NCI-H446 treated with DMSO at 0.1 percent for 48 hours (cell line): ENCODE measurements around the gene HOOK2.

ENCODE experiments used
- DNase-seq: peaks from one replicate; lab custom pipeline; 2025; lab: John Stamatoyannopoulos, UW

Gene HOOK2

GRCh38 chr19:12793290-12794195 lies 18.2 kb upstream of the HOOK2 start:
- peak; percentile 86 for DNase-seq

- no peak for DNase-seq
Observed at GRCh38 chr19:12792853-12793289, 17.5 kb upstream of the HOOK2 start.

DNA sequence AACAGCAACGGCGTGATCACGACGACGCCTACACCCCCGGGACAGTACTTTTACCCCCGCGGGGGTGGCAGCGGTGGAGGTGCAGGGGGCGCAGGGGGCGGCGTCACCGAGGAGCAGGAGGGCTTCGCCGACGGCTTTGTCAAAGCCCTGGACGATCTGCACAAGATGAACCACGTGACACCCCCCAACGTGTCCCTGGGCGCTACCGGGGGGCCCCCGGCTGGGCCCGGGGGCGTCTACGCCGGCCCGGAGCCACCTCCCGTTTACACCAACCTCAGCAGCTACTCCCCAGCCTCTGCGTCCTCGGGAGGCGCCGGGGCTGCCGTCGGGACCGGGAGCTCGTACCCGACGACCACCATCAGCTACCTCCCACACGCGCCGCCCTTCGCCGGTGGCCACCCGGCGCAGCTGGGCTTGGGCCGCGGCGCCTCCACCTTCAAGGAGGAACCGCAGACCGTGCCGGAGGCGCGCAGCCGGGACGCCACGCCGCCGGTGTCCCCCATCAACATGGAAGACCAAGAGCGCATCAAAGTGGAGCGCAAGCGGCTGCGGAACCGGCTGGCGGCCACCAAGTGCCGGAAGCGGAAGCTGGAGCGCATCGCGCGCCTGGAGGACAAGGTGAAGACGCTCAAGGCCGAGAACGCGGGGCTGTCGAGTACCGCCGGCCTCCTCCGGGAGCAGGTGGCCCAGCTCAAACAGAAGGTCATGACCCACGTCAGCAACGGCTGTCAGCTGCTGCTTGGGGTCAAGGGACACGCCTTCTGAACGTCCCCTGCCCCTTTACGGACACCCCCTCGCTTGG lies 16.9 kb upstream of the HOOK2 start:
- DNase-seq: peak; percentile 54

DNA sequence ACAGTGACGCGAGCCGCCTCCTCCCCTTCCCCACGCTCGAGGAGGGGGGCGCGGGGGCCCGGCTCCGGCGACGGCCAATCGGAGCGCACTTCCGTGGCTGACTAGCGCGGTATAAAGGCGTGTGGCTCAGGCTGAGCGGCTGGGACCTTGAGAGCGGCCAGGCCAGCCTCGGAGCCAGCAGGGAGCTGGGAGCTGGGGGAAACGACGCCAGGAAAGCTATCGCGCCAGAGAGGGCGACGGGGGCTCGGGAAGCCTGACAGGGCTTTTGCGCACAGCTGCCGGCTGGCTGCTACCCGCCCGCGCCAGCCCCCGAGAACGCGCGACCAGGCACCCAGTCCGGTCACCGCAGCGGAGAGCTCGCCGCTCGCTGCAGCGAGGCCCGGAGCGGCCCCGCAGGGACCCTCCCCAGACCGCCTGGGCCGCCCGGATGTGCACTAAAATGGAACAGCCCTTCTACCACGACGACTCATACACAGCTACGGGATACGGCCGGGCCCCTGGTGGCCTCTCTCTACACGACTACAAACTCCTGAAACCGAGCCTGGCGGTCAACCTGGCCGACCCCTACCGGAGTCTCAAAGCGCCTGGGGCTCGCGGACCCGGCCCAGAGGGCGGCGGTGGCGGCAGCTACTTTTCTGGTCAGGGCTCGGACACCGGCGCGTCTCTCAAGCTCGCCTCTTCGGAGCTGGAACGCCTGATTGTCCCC lies 16.1 kb upstream of the HOOK2 start, which contains the start of gene JUNB:
TSS of gene JUNB (plus strand) at position 142 of the 706 bp plus-strand sequence. CDS start at position 428, 286 bp downstream.
- DNase-seq: peak; percentile 92

GRCh38 chr19:12790628-12791344 lies 15.4 kb upstream of the HOOK2 start:
- no peak for DNase-seq

DNA sequence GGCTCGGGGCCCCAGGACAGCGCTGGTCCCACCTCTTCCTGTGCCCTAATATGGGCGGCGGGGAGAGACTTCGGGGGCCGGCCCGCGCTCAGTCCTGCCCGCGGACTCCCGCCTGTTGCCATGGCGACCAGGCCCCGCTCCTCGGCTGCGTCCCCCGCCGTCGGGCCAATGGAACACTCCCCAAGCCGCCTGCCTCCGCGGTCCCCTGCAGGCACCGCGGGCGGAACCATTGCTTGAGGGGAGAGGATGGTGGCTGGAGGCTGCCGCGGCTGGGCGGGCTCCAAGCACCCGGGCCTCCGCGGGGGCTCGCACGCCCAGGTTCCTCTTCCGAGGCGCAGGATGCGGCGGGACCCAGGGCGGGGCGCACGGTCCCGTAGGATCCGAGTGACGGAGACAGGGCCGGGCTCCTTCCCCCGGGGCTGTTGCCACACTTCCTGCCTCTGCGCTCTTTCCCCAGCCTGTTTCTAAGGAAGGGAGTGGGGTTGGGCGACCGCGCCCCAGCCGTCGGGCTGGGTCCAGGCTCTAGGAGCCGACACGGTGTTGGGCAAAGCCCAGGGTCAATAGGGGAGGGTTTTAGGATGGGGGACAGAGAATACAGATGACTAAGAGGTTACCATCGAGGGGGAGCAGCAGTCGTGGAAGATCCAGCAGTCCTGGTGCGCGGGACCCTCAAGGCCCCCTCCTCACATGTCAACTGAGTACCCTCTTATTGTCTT lies 14.7 kb upstream of the HOOK2 start:
- no peak for DNase-seq

GRCh38 chr19:12789098-12789903 lies 13.9 kb upstream of the HOOK2 start:
- DNase-seq: no peak

- no peak for DNase-seq
Observed at GRCh38 chr19:12788682-12789097, 13.3 kb upstream of the HOOK2 start.

DNA sequence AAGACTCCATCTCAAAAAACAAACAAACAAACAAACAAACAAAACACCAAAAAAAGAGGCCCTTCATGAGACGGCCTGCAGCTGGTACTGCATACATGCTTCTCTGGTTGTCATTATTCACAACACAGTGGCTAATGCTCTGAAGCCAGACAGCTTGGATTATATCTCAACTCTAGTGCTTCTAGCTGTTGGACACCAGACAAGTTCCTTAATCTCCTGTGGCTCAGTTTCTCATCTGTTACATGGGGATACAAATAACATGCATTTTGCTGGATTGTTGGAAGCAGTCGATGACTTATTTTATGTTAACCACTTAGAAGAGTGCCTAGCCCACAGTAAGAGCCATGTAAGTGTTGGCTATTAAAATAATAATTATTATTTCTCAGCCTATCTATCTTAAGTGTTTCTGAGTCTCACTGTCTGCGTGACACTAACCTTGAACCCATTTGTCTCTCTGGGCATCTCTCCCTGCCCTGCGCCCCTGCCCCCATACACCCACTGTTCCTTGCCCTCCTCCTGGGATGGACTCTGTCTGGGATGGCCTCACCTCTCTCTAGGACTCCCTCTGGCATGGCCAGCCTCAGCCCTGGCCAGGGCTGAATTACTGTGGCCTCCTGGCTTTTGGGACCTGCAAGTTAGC lies 12.8 kb upstream of the HOOK2 start:
- peak; percentile 9 for DNase-seq

DNA sequence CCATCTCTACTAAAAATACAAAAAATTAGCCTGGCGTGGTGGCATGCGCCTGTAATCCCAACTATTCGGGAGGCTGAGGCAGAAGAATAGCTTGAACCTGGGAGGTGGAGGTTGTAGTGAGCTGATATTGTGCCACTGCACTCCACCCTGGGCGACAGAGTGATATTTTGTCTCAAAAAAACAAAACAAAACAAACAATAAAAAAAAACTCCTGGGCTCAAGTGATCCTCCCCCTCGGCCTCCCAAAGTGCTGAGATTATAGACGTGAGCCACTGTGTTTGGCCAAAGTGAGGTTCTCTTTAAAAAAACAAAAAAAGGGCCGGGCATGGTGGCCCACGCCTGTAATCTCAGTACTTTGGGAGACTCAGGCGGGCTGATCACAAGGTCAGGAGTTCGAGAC lies 12.1 kb upstream of the HOOK2 start:
- no peak for DNase-seq

DNA sequence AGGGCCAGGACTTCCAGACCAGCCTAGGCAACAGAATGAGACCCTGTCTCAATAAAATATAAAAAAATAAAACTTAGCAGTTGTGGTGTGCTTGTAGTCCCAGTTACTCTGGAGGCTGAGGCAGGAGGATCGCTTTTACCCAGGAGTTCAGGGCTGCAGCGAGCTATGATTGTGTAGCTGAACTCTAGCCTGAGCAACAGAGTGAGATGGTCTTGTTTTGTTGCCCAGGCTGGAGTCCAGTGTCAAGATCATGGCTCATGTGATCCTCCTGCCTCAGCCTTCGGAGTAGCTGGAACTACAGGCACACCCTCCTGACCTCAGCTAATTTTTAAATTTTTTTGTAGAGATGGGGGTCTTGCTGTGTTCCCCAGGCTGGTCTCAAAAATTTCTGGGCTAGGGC lies 11.6 kb upstream of the HOOK2 start:
- DNase-seq: no peak

DNA sequence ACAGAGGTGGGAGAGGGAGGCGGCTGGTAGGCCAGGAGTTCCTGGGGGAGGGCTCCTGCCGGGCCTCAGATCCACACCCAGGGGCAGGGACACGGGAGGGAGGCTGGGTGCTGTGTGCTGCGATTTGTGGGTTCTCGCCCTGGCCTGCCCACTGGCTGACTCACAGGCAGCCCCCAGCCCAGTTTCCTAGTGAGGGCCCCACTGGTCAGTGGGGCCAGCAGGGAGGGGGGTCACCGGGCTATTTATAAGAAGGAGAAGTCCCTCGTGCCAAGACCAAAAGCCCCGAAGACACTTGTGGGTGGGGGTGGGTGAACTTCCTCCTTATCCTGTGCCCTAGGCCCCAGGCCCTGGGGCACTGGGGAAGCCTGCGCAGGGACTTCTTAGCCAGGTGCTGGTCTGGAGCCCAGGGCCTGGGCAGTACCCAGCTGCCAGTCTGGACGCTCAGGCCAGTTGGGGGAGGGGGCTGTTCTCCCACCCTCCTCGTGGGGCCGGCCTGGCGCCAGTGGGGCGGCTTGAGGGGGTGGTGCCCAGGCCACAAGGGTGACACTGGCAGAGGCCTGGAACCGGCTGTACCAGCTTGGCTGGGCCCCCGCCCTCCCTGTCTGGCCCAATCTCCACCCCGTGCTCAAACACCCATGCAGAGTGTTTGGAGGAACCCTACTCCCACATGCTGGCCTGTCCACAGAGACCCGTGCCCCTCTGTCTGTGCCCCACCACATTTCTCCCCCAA lies 11.0 kb upstream of the HOOK2 start:
- no peak for DNase-seq

GRCh38 chr19:12785431-12786031 lies 10.2 kb upstream of the HOOK2 start:
- no peak for DNase-seq

GRCh38 chr19:12784871-12785430 lies 9.6 kb upstream of the HOOK2 start:
- no peak for DNase-seq

DNA sequence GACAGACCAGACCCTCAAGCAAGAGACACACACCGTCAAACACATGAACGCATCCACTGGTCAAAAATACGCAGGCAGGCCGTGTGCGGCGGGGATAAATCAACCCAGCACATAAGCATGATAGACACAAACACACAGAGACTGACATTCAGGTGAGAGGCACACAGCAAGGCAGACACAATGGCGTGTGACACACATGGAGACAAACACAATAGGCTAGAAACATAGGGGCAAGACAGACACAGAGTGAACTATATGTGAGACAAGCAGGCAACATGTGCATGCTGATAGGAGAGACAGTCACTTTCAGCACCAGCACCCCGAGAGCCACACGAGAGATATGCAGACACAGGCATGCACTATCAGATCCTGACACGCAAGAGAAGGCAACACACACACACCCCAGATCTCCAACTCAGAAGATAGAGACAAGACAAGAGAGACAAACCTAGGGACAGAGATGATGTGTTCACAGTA lies 9.1 kb upstream of the HOOK2 start:
- DNase-seq: no peak

DNA sequence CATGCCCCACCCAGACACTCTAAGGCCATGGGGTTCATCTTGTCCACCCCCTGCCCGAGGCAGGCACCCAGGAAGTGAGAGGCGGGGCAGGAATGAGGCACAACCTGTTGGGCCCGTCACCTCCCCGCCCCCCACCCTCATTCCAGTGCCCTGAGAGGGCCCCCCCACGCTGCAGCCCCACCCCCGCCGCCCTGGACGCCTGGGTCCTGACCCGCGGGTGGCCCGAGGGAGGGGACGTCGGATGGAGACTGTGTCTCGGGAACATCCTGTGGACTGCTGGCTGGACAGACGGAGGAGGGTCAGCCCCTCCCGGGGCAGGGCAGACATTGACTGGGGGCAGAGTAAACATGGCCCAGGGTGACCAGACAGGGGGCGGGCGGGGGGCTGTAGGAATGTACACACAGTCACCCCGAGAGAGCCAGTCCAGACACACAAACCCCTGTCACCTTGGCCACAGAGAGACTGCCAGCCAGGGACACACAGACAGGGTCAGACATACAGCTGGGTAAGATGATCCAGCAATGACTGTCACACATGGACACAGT lies 8.6 kb upstream of the HOOK2 start:
- DNase-seq: no peak

- no peak for DNase-seq
Observed at GRCh38 chr19:12783291-12783848, 8.0 kb upstream of the HOOK2 start.
